ENCODE results near the gene PTGFRN.

PTGFRN gene

DNA sequence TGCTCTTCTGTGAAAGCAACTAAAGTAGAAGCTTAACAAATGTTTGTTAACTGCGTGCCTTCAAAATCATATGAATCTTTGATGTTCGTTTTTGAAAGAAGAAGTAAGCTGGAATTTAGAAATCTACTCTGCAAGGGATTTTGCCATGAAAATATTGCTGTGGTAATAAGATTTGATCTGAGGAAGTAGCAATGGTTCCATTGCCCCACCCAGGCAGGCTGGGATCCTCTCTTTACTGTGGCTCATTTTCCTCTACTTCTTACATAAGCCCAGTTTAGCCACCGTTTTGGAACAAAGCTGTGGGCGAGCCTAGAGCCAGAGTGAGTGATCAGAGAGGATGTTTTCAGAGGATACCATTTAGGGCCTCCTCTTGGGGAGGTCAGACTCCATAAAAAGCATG is 20.3 kb upstream of the PTGFRN start:
- DNase-seq (ENCODE audit: low read depth): no peak

DNA sequence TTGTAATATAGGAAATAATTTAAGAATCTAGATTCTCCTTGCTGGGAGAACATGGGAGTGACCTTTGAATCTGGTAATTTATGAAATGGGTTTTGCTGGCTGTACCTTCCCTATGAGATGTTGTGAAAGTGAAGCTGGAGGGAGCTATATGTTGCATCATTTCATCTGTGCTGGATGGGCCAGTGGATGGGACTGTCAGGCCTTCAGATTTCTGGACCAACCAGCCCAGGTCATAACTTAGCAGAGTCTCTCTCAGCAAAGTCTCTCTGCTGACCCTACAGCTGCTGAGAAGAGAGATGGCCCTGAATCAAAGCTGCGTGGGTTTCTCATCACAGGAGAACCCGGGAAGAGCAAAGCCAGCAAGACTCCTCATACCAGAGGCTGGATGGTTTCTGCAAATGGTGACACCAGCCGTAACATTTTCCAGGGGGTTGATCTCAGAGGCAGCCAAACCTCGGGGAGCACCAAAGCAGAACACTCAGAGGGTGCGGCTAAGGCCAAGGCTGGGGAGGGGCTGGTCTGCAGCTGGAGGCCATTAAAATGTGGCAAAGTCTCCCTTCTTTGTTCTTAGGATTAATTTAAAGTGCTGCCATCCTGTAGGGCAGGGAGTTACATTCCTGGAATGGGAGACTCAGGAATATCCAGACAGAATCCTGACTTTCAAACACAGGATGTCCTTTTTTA is 18.2 kb upstream of the PTGFRN start:
- DNase-seq (ENCODE audit: low read depth): no peak

DNA sequence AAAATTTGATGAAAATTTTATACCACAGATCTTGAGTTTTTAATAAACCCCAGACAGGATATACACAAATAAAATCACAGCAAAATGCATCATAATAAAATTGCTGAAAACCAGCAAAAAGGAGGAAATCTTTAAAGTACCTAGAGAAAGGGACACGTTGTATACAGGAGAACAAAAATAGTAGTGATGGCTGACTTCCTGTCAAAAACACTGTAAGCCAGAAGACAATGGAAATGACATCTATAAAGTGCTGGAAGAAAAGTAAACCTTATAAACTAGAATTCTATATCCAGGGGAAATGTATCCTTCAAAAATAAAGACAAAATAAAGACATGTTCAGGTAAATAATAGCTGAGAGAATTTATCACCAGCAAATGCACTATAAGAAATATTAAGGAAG is 14.6 kb upstream of the PTGFRN start:
- DNase-seq (ENCODE audit: low read depth): no peak

DNA sequence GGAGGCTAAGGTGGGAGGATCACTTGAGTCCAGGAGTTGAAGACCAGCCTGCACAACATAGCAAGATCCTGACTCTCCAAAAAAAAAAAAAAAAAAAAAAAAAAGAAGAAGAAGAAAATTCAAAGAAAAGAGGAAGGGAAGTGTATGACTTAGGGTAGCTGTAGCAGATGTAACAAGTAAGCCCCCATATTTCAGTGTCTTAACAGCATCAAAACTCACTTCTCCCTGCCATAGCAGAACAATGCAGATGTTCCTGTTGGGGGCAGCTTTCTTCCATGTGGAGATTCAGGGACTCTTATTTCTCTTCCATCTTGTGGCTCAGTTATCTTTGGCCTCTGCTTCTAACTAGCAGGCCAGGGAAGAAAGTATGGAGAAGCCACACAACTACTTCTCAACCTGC is 10.2 kb upstream of the PTGFRN start:
- no peak for DNase-seq (ENCODE audit: low read depth)

DNA sequence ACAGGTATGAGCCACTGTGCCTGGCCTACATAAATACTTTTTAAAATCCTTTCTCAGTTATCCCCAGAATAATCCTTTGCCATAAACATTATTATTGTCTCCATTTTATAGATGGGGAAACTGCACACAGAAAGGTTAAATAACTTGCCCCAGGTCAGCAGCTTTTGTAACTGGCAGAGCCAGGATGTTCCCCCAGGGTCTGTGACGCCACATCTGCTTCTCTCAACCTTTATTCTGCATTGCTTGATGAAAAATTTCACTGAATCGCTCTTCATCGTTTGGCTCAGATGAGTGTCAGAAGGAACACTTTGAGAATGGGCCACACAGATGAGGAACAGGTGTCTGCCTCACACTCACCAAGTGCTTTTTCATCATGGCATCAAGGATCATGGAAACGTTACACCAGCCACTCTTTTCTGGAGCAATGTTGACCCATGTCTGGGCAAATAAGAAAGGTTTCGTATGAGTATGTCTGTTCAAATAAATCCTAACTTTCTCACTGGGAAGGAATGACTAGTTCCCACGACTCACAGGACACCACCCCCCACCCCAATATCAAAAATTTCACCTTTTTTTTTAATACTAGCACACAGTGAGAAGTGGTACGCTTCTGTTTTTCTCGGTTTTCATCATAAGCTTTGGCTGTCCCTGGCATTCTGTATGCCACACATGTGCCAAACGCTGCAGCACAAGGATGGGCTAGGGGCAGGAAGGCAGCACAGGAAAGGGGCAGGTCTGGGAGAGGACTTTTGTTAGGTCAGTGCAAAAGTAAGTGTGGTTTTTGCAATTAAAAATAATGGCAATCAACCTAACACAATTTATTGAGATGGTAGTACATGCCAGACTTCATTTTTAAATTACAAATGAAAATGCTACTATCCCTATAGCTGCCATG is 9.0 kb upstream of the PTGFRN start:
- DNase-seq (ENCODE audit: low read depth): no peak

DNA sequence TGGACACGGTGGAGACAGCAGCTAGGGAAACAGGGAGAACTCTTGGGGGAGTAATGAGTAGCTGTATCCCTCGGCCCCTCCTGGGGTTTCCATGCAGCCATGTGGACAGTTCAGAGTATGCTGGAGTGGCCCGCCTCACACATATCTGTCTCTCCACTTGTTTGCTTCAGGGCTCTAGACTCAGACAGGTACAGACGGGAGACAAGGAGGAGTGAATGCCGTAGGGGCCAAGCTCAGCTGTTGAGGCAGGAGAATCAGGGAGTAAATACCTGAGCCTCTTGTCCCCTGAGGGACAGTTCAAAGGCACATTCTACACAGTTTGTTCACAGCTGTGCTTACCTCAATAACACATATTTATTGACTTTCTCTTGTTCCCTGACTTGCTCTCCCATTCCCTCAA is 7.7 kb upstream of the PTGFRN start:
- DNase-seq (ENCODE audit: low read depth): no peak

DNA sequence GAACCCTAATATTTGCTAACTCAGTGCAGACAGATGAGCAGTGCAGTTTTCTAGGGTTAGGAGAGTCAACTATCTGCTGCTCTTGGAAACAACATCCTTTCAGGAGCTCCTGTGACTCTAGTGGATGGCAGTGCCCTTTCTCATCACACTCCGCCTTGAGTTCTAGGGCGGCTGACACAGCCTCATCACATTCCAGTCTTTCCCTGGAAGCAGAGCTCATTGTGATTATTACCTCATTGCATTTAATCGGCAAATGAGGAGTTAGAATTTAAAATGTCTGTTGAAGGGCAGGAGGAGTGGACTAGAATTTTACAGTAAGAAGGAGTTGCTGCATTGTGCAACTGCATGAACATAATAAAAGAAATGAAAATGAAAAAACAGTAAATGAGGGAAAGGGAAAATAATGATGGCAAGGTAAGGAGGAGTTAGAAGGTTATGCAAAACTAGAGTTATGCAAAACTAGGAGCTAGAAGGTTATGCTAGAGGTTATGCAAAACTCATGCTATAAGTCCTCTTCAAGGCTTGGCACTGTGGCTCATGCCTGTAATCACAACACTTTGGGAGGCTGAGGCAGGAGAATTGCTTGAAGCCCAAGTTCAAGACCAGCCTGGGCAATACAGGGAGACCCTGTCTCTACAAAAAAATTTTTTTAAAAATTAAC is 6.9 kb upstream of the PTGFRN start:
- DNase-seq (ENCODE audit: low read depth): no peak

DNA sequence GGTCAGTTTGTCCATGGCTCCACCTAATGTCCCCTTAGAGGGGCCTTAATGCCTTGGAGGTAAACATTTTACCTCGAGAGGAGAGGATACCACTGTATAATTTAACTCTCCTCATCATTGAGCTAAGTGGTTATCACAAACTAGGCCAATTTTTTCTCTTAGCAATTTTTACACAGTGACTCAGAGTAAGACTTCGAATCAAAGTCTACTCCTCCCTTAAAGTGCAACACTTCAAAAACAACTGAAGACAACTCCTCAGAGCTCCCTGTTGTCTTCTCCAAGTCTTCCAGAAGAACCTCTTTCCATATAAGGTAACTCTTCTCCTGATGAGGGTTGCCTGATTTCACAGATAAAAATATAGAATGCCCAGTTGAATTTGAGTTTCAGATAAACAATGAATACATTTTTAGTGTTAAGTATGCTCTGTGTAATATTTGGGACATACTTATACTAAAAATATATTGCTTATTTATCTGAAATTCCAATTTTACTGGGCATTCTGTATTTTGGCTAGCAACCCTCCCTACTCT is 4.9 kb upstream of the PTGFRN start:
- DNase-seq (ENCODE audit: low read depth): no peak

DNA sequence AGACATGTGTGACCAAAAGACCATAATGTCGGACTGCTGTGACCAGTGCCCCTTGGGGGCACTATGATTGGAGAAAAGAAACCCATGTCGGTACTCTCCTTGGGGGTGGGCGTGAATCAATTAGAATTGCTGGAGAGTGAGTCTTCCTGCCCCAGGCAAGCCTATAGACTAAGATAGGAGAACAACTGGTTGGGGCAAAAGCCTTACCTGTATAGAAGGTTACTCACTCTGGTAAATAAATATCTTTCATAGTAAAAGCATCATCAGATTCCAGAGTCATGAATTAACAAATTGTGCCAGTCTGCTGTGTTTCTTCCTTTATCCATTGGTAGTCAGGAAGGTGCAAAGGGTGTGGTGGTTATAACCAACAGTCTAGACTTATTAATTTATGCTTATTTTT is 2.9 kb upstream of the PTGFRN start:
- DNase-seq (ENCODE audit: low read depth): no peak

DNA sequence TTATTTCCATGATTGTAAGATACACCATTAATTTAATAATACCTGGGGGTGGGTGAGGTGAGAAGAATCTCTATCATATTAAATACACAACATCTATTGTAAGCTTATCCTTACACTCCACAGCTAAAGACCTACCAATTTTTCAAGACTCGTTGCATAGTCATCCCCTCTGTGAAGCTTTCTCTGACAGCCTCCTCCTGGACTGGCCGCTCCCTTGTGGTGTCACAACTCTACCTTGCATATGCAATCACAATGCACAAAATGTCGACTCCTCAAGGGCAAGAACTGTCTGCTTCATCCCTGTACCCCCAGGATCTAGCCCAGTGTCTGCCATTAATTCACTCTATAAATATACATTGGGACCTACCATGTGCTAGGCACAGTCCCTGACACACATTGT is 2.4 kb upstream of the PTGFRN start:
- no peak for DNase-seq (ENCODE audit: low read depth)

DNA sequence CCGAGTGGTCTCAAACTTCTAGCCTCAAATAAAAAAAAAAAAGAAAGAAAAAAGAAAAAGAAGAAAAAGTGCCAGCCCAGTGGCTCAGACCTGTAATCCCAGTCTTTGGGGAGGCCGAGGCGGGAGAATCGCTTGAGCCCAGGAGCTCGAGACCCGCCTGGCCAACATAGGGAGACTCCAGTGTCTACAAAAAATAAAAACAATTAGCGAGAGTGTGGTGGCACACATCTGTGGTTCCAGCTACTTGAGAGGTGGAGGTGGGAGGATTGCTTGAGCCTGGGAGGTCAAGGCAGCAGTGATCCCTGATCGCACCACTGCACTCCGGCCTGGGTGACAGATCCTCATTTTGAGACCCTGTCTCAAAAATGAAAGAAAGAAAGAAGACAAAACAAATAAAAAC is 1.4 kb upstream of the PTGFRN start:
- DNase-seq (ENCODE audit: low read depth): no peak

DNA sequence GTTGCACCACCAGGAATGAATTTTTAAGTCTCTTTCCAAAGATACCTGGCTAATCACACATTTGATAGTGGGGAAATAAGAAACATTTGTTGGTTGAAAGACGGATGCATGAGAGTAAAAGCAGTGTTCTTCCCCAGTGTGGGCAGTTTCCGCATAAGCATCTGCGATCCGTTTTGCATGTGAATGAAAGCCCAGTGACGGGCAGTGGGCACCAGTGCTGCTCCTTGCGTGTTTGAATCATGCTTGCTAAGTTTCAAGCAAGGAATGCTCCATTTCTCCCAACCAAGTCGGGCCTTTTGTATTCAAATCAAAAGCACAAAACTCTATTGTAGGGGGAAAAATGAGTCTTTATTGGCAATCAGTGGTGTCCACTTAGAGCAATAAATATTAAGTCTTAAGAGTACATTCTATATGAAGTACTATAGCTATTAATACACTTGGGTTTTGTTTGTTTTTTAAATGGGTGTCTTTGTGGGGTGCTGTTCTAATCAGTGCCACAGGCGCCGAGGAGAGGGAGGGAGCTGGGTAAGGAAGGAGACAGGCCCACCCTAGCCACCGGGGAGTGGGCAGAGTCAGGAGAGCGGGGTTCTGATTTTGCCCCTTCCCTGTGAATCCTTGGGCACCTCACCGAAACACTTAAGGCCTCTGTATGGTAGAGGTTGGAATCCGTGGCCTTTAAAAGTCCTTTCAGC is 750 bp upstream of the PTGFRN start:
- DNase-seq (ENCODE audit: low read depth): no peak

DNA sequence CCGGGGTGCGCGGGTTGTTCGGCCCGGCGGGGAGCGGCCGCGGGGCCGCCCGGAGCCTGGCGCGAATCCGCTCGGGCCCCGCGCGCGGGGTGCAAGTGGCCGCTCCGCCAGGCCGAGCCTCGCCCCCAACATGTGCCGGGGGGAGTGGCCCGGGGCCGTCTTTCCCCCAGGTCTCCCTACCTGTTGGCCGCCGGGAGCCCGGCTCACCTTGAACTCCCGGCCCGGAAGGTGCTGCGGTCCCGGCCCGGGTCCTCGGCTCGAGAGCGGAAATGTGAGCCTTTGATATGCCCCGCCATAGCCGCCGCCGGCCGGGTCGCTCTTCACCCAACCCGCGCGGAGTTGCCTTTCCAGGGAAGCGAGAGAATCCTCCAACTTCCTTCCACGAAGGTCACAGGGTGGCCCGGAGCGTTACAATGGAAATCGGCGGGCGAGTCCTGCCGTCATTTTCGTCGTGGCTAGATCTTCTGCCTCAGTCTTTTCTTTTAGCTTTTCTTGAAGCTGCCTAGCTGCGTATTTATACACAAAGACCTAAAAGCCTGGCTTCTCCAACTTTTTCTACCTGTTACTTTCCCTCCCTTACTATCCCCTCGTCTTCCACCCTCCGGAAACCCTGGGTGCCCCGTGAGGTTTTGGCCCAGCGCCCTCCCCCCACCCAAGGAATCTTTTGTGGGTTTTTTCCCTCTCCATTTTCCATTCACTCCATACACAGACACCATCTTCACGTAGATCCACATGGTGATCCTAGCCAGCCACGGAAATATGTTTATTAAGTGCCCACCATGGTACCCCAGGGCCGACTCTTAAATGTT is 867 bp downstream of the PTGFRN start:
- no peak for DNase-seq (ENCODE audit: low read depth)

DNA sequence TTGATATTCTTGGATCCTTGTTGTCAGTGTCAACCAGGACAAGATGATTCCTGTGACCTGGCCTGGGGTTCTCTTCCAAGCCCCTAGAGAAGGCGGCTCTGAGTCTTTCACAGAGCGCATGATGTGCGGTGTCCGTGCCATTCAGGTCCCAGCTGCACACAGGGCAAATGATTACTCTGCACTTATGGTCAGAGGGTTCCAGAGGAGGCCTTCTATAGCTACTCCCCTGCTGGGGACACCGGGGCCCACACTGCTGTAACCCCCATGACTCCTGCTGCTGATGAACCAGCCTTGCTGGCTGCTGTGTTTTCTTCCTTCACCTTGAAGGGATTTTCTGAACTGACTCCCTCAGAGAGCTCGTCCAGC is 1.5 kb downstream of the PTGFRN start:
- DNase-seq (ENCODE audit: low read depth): no peak

DNA sequence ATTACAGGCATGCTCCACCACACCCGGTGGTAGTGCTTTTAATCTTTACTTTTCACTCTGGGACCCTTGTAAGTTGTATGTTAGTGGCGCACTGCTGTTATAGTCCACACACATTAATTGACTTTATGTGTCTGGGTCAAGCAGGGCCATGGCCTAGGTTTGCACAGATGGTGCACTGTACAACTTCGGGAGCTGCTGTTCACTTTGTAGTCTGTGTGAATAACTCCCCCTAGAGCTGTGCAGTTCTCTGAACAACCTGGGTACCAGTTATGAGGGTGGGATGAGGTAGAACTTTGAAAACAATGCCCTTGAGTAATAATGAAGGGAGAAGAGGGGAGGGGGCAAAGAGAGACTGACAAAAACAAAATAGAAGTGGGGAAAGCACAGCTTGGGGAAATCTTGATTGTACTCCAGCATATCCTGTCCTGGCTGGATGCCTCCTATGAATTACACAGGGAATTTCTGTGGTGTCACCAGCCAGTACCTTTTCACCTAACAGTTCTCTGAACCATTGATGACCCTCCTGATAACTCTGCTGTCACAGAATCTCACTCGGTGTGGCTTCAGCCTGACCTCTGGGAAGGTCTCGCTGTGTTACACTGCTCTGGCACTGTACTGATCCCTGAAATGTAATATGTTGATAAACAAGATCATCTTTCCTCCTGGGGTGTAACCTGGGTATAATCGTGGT is 2.2 kb downstream of the PTGFRN start:
- DNase-seq (ENCODE audit: low read depth): no peak

DNA sequence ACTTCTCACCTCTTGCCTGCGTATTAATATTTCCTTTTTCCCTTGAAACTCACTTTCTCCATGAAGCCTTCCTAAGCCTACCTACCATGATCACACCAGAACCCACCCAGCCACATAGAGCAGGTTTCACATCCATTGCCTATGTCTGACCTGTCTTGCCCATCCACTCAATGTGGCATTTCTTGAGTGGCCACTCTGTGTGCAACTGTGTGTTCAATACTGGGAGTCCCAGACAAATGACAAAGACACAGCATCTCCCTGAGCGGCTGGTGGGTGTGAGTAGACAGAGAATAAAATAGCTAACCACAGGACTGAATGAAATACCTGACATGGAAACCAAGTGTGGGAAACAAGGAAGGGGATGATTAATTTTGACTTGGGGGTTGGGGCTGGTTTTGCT is 3.1 kb downstream of the PTGFRN start:
- no peak for DNase-seq (ENCODE audit: low read depth)

DNA sequence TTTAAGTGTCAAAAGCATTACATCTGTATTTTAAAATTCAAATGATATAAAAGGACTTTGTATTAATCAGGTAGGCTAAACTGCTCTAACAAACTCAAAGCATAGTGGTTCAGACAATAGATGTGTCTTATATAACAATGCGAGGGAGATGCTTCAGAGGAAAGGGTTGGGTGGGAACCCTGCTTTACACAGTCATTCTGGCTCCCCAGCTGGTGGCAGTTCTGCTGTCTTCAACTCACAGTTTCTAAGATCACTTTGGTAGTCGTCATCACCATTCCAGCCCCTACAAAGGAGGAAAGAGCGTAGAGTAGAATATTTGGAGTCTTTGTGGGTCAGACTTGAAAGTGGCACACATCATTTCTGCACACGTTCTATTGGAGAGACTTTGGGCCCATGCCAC is 4.2 kb downstream of the PTGFRN start:
- DNase-seq (ENCODE audit: low read depth): no peak

DNA sequence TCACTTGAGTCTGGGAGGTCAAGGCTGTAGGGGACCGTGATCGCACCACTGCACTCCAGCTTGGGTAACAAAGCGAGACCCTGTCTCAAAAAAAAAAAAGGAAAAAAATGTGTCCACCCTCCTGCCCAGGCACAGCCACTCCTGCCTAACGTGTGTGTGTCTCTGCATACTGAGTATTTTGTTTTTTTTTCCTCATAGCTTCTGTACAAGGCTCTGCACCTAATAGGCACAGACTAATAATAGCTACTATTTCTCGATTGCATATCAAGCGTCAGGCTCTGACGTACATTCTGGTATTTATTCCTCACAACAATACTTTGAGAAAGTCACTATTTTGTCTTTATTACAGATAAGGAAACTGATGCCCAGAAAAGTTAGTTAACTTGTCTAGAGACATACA is 5.0 kb downstream of the PTGFRN start:
- DNase-seq (ENCODE audit: low read depth): no peak

DNA sequence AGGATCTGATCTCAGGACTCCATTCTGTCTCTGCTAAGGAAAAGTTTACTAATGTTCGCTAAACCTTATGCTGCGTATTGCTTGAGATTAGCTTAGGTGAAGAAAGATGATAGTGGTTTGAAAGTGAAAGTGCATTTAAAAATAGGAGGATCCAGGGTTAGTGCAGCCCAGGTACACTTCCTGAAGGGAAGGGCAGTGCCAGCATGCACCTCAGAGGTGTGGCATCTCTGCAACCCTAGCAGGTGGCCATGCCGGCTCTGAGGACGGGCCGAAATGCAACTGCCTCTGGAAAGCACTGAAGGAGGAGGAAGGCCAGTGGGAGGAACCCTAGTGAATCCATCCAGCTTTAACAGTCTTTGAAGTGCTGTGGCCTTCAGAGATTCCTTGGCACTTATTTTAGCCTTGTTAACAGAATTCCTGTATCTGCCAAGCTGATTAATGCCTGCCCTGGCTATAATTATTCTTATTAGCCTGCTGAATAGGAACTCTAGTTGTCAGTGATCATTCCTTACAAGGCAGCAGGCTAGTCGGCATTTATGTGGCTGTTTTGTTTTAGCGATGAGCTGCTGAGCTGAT is 5.5 kb downstream of the PTGFRN start:
- DNase-seq (ENCODE audit: low read depth): no peak

DNA sequence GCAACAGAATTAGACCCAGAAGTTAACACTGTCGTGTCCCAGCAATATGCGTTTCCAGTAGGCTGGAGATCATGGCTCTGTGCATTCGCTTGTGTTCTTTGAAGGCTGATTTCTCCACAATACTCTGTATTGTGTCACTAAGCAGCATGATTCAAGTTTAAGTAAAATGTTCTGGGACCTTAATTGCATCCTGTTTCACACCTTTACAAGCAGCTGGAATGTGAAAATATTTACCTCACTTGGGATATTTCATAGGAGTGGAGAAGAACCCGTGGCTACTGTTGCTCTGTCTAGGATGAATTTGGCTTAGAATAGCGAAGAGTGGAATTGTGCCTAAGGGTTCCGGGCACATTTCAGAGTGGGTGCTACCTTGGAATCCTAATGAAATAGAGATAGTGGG is 6.3 kb downstream of the PTGFRN start:
- DNase-seq (ENCODE audit: low read depth): no peak

Data from stimulated activated CD8-positive, alpha-beta memory T cell treated with anti-CD3 and anti-CD28 coated beads, Interleukin-12 subunit alpha, Interleukin-12 subunit beta, amount 100 ng/mL, for 4 hours (primary cell).